ENCODE results near the gene YBEY.

GRCh38 chr21:46287541-46287940, 1.4 kb downstream of the YBEY start:
- TF ChIP-seq CTCF (conservative IDR thresholded peaks at IDR 0.05), result no peak
- no peak for TF ChIP-seq EZH2 (IDR thresholded peaks at IDR 0.05; ENCODE audit: low read depth)

Data from PC-9 (cell line).